GM06990 (cell line): ENCODE measurements around the gene ACP4.

Experiments
- DNase-seq: peaks from one replicate; pipeline ENCODE4 v3.0.0-alpha.2; 2011; ENCODE audit not compliant: insufficient read length; ENCODE audit errors: extremely low read depth
- H3K27me3 ChIP-seq: replicated peaks from 2 replicates; pipeline ENCODE4 v1.6.0; 2011; ENCODE audit warnings: low read length; ENCODE audit not compliant: control insufficient read depth, insufficient read depth
- H3K36me3 ChIP-seq: 2 replicates; pipeline ENCODE4 v1.5.1; 2011; ENCODE audit warnings: low read length; ENCODE audit not compliant: control insufficient read depth, insufficient read depth
- H3K4me3 ChIP-seq: replicated peaks from 2 replicates; pipeline ENCODE4 v1.5.1; 2011; ENCODE audit warnings: low read depth, mild to moderate bottlenecking, control low read depth, low read length
- CTCF ChIP-seq: IDR thresholded peaks from 2 replicates; pipeline ENCODE4 v1.5.1; 2011; ENCODE audit warnings: low read length, control low read depth, mild to moderate bottlenecking, inconsistent platforms; ENCODE audit not compliant: insufficient read depth, poor library complexity, severe bottlenecking

ACP4 gene

GRCh38 chr19:50835785-50836542 lies 45.7 kb downstream of the ACP4 start:
- DNase-seq, result peak; percentile 85
- H3K27me3 ChIP-seq, result no peaks in the 10 kb centered on the region
- peak overlapping the region; percentile 63 for H3K4me3 ChIP-seq

GRCh38 chr19:50836543-50837195 lies 46.5 kb downstream of the ACP4 start:
- DNase-seq, result no peak
- Histone ChIP-seq H3K4me3 (no peak overlapping the region), H3K36me3 (no peaks in the 10 kb centered on the region), H3K27me3 (no peaks in the 10 kb centered on the region)
- TF ChIP-seq CTCF, result no peak

More at GRCh38 chr19:50835785-50836542, 45.7 kb downstream of the ACP4 start:
- TF ChIP-seq CTCF, result no peak
- H3K36me3 ChIP-seq, result no peaks in the 10 kb centered on the region

GRCh38 chr19:50837300-50837699 lies 47.1 kb downstream of the ACP4 start:
- DNase-seq, result no peak
- no peaks in the 10 kb centered on the region for H3K27me3 ChIP-seq
- TF ChIP-seq CTCF, result no peak
- no peaks in the 10 kb centered on the region for H3K36me3 ChIP-seq
- H3K4me3 ChIP-seq, result no peak overlapping the region

- Histone ChIP-seq H3K27me3 (no peaks in the 10 kb centered on the region), H3K4me3 (no peak overlapping the region), H3K36me3 (no peaks in the 10 kb centered on the region)
- peak; percentile 61 for TF ChIP-seq CTCF
- no peak for DNase-seq
These were observed 48.0 kb downstream of the ACP4 start for GRCh38 chr19:50838239-50838638.

- no peak for DNase-seq
- H3K4me3 ChIP-seq, result no peak overlapping the region
- TF ChIP-seq CTCF, result no peak
- no peaks in the 10 kb centered on the region for H3K36me3 ChIP-seq
- H3K27me3 ChIP-seq, result peaks cover 1% of the 10 kb centered on the region; the same call in 1 of the 2 replicates
These were observed 49.8 kb downstream of the ACP4 start for GRCh38 chr19:50839712-50840655.
